Stomach (tissue), 4 donors: ENCODE results near the gene MZT2B.
"Not testable (repeated sequence)": the region's sequence is repeated elsewhere in the genome, so short reads cannot be mapped to it uniquely, and the experiment has no call there.

Experiments used
- POLR2A ChIP-seq, 4 donors: fragments of 450-650 bp; IDR thresholded peaks; one replicate each; pipeline ENCODE4 v1.6.1; 2016; ENCODE audit warnings: antibody characterized with exemption in 4 of 4, control low read depth in 2 of 4, mild to moderate bottlenecking in 1 of 4, moderate library complexity in 1 of 4
- TF ChIP-seq, protein P1 (sequence below), 7 experiments: fragments of 450-650 bp in 4 of 7; fragments of 200-600 bp in 3 of 7; sonication (generic) in 3 of 7; IDR thresholded peaks; one replicate each; pipeline ENCODE4 v1.5.1; 2016 to 2019; ENCODE audit warnings: antibody characterized with exemption in 7 of 7, control low read depth in 2 of 7, mild to moderate bottlenecking in 1 of 7

GRCh38 chr2:130157354-130157753 is 24.7 kb upstream of the MZT2B start:
- TF ChIP-seq, protein P1, sequence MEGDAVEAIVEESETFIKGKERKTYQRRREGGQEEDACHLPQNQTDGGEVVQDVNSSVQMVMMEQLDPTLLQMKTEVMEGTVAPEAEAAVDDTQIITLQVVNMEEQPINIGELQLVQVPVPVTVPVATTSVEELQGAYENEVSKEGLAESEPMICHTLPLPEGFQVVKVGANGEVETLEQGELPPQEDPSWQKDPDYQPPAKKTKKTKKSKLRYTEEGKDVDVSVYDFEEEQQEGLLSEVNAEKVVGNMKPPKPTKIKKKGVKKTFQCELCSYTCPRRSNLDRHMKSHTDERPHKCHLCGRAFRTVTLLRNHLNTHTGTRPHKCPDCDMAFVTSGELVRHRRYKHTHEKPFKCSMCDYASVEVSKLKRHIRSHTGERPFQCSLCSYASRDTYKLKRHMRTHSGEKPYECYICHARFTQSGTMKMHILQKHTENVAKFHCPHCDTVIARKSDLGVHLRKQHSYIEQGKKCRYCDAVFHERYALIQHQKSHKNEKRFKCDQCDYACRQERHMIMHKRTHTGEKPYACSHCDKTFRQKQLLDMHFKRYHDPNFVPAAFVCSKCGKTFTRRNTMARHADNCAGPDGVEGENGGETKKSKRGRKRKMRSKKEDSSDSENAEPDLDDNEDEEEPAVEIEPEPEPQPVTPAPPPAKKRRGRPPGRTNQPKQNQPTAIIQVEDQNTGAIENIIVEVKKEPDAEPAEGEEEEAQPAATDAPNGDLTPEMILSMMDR (IDR thresholded peaks at IDR 0.05) = not testable (repeated sequence)
- TF ChIP-seq POLR2A (IDR thresholded peaks at IDR 0.05) = not testable (repeated sequence)
